Esophagus muscularis mucosa (tissue), 4 donors: ENCODE results near the gene SOX10.

Source experiments
- EP300 ChIP-seq: sonication (generic); formaldehyde crosslinking; IDR thresholded peaks from one replicate; pipeline ENCODE4 v1.6.1; 2017; ENCODE audit warnings: antibody characterized with exemption
- POLR2A ChIP-seq: fragments of 450-650 bp; IDR thresholded peaks from one replicate; pipeline ENCODE4 v1.6.1; 2017; ENCODE audit warnings: antibody characterized with exemption, moderate library complexity, mild to moderate bottlenecking, low read depth
- POLR2AphosphoS5 ChIP-seq, 2 donors: sonication (generic); formaldehyde crosslinking; IDR thresholded peaks; one replicate each; pipeline ENCODE4 v1.6.1; 2017; ENCODE audit warnings: antibody characterized with exemption in 2 of 2
- TF ChIP-seq, protein P1 (sequence below), 3 experiments: fragments of 200-600 bp in 2 of 3; fragments of 450-650 bp in 1 of 3; sonication (generic) in 2 of 3; IDR thresholded peaks; one replicate each; pipeline ENCODE4 v1.5.1; 2017 to 2019; ENCODE audit warnings: antibody characterized with exemption in 3 of 3, mild to moderate bottlenecking in 2 of 3, moderate library complexity in 1 of 3

DNA sequence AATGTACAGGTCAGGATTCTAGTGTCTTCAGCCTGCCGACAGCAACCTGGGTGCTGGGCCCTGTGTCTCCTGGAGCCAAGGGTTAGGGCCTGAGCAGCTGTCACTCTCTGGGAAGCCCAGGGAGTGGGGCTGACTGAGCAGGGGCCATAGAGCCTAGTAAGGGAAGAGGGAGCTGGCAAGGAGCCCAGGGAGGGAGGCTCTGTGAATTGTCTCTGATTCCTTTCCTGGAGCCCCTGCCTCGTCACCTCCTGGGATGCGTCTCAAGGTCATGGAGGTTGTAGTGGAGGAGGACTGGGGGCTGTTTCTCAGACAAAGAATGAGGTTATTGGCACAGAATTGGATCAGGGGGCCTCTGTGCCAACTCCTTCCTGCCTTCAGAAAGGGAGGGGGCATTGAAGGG, 11.8 kb downstream of the SOX10 start:
- TF ChIP-seq, protein P1, sequence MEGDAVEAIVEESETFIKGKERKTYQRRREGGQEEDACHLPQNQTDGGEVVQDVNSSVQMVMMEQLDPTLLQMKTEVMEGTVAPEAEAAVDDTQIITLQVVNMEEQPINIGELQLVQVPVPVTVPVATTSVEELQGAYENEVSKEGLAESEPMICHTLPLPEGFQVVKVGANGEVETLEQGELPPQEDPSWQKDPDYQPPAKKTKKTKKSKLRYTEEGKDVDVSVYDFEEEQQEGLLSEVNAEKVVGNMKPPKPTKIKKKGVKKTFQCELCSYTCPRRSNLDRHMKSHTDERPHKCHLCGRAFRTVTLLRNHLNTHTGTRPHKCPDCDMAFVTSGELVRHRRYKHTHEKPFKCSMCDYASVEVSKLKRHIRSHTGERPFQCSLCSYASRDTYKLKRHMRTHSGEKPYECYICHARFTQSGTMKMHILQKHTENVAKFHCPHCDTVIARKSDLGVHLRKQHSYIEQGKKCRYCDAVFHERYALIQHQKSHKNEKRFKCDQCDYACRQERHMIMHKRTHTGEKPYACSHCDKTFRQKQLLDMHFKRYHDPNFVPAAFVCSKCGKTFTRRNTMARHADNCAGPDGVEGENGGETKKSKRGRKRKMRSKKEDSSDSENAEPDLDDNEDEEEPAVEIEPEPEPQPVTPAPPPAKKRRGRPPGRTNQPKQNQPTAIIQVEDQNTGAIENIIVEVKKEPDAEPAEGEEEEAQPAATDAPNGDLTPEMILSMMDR (IDR thresholded peaks at IDR 0.05), result no peak
- TF ChIP-seq POLR2AphosphoS5 (IDR thresholded peaks at IDR 0.05) (no peak), EP300 (no peak), POLR2A (no peak)
